ENCODE measurements around the gene COBL.

The COBL gene

DNA sequence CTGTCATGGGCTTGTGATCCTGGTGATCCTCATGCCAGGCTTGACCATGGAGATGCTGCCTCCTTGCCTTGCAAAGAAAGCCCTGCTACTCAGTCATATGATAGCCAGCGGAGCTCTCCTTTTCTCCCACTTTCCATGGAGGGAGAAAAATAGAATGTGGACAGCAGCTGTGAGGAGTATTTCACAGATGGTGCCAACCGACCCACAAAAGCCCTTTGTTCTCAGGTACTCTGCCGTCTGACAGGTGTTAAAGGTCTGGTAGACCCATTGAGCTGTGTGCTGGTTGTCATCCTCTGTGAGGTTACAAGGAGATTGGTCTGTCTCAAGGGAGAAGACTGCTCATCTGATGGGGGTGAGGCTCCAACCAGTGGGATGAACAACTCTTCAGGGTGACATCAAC is 29.5 kb upstream of the COBL start:
- Histone ChIP-seq H3K27me3 (ENCODE audit: insufficient read depth, low read length) (no peaks in the 10 kb centered on the region), H3K4me1 (ENCODE audit: insufficient read depth, low read length) (peaks cover 4% of the 10 kb centered on the region; the same call in 1 of the 2 replicates), H3K9ac (ENCODE audit: low read depth, low read length) (no peak overlapping the region), H3K36me3 (ENCODE audit: insufficient read depth, low read depth, low read length) (no peaks in the 10 kb centered on the region), H3K9me3 (ENCODE audit: insufficient read depth, low read depth, low read length) (no peaks in the 10 kb centered on the region), H3K27ac (ENCODE audit: low read length) (no peak overlapping the region), H3K4me3 (ENCODE audit: low read length) (no peak overlapping the region)

DNA sequence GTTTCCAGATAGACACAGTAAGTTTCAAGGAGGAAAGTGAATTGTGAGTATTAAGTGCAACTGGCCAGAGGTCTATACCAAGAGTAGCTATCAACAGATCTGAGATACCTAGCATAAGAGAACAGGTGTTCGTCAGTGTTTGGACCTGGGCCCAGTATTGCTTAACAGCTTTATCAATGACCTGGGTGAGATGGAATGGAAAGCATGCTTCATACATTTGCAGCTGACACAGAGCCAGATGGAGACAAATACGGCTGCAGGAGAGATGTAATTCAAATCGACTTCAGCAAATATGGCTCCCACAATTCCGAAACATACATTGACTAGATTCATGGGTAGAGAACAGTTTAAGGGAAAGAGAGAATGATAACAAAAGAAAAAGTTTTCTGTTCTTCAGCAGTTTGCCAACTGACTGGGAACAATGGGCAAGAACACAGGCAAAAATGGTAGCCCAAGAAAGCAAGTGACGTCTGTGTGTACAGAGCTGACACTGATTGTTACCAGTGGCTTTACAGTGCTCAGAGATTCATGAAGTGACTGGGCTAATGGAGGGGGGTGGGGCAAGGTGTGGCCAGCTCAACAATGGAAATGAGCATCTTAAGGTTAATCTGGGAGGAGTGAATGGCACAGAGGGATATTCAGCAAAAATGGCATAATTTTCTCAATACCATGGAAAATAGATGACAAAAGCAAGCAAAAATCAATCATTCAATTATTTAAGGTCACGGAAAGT is 28.0 kb upstream of the COBL start:
- H3K27ac ChIP-seq (ENCODE audit: low read length), result no peak overlapping the region

DNA sequence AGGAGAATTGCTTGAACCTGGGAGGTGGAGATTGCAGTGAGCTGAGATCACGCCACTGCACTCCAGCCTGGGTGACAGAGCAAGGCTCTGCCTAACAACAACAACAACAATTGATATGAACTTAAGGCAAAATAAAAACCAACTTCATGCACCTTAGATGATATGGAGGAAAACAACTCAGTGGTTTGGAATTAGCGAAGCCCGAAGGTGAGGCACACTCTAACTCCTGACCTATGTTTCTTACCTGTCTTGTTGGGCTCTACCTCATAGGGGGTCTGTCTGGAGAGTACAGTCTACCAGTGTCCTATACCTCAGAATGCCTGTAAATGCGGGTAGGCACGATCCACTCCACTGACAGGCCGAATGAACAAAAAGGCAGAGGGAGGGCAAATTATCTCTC is 24.3 kb upstream of the COBL start:
- Histone ChIP-seq H3K9me3 (ENCODE audit: insufficient read depth, low read depth, low read length) (no peaks in the 10 kb centered on the region), H3K36me3 (ENCODE audit: insufficient read depth, low read depth, low read length) (no peaks in the 10 kb centered on the region), H3K27ac (ENCODE audit: low read length) (no peak overlapping the region), H3K4me3 (ENCODE audit: low read length) (no peak overlapping the region), H3K4me1 (ENCODE audit: insufficient read depth, low read length) (no peaks in the 10 kb centered on the region; the same call in 1 of the 2 replicates), H3K27me3 (ENCODE audit: insufficient read depth, low read length) (no peaks in the 10 kb centered on the region), H3K9ac (ENCODE audit: low read depth, low read length) (no peak overlapping the region)

More for the DNA sequence above, 28.0 kb upstream of the COBL start:
- no peaks in the 10 kb centered on the region for H3K27me3 ChIP-seq (ENCODE audit: insufficient read depth, low read length)
- H3K4me3 ChIP-seq (ENCODE audit: low read length), result no peak overlapping the region
- no peak overlapping the region for H3K9ac ChIP-seq (ENCODE audit: low read depth, low read length)
- no peaks in the 10 kb centered on the region for H3K9me3 ChIP-seq (ENCODE audit: insufficient read depth, low read depth, low read length)
- no peaks in the 10 kb centered on the region for H3K36me3 ChIP-seq (ENCODE audit: insufficient read depth, low read depth, low read length)
- no peaks in the 10 kb centered on the region; the same call in 1 of the 2 replicates for H3K4me1 ChIP-seq (ENCODE audit: insufficient read depth, low read length)

DNA sequence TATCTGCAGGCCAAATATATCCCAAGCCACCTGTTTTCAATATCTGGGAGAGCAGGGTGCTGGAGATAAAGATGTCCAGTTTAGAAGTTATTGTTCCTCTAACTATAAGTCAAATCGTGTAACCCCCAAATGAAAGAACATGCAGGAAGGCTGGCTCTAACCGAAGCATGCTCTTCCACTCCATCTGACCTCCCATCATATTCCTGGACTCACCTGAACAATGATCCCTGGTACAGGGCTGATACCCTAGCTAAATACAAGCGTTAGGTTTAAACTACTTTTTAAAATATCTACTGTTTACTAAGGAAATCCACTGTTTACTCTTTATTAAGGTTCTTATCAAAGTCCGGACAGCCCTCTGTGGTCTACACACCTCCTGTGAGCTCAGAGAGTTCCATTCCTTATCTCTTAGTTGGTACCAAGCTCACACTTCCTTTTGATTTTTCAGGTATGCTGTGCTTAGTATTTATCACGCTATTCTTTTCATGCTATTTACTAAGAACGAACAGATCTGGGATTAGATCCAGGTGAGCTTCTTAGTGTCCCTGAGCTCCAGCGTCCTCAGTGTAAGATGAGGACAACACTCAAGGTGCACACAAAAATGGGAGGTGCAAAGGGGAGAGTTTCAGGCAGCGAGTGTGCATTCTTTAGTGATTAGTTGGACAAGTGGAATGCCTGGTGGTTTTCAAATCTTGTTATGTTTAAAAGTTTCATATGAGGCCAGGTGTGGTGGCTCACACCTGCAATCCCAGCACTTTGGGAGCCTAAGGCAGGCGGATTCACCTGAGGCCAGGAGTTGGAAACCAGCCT is 23.6 kb upstream of the COBL start:
- Histone ChIP-seq H3K27ac (ENCODE audit: low read length) (no peak overlapping the region), H3K27me3 (ENCODE audit: insufficient read depth, low read length) (no peaks in the 10 kb centered on the region), H3K36me3 (ENCODE audit: insufficient read depth, low read depth, low read length) (no peaks in the 10 kb centered on the region), H3K9ac (ENCODE audit: low read depth, low read length) (no peak overlapping the region), H3K9me3 (ENCODE audit: insufficient read depth, low read depth, low read length) (no peaks in the 10 kb centered on the region), H3K4me3 (ENCODE audit: low read length) (no peak overlapping the region), H3K4me1 (ENCODE audit: insufficient read depth, low read length) (no peaks in the 10 kb centered on the region; the same call in 1 of the 2 replicates)

DNA sequence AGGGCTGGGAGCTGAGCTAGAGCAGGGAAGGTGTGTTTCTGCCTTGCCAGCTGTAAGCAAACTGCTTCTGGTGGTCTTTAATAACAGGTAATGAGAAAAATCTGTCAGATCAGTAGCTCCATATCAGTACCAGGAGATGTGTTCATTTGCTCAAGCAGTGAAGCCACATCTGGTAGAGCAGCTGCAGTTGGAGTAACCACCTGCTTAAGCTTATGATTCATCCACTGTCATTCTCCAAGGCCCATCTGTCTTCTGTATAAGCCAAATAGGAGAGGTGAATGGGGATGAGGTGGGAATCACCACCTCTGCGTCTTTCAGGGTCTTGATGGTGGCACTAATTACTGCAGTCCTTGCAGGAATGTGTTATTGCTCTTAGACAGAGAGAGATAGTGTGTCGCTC is 18.4 kb upstream of the COBL start:
- H3K4me1 ChIP-seq (ENCODE audit: insufficient read depth, low read length), result no peaks in the 10 kb centered on the region

DNA sequence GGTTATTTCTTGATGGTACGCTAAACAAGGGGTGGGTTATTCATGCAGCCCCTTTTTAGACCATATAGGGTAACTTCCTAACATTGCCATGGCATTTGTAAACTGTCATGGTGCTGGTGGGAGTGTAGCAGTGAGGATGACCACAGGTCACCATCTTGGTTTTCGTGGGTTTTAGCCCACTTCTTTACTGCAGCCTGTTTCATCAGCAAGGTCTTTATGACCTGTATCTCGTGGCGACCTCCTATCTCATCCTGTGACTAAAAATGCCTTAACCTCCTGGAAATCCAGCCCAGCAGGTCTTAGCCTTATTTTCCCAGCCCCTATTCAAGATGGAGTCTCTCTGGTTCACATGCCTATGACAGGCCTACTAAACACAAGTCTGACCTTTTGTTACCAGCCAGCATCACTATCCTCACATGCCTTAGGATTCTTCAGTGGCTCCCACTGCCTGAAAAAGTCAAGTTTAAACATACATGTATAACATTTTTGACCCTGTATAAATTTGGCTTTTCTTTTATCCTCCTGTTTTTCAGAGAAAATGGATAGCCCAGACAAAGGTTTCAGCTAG is 13.2 kb upstream of the COBL start:
- no peak overlapping the region for H3K9ac ChIP-seq (ENCODE audit: low read depth, low read length)
- no peaks in the 10 kb centered on the region for H3K36me3 ChIP-seq (ENCODE audit: insufficient read depth, low read depth, low read length)
- H3K4me3 ChIP-seq (ENCODE audit: low read length), result no peak overlapping the region
- H3K27me3 ChIP-seq (ENCODE audit: insufficient read depth, low read length), result no peaks in the 10 kb centered on the region; the same call in 1 of the 2 replicates
- peaks cover 29% of the 10 kb centered on the region for H3K4me1 ChIP-seq (ENCODE audit: insufficient read depth, low read length)
- no peak overlapping the region for H3K27ac ChIP-seq (ENCODE audit: low read length)
- no peaks in the 10 kb centered on the region for H3K9me3 ChIP-seq (ENCODE audit: insufficient read depth, low read depth, low read length)

More for the DNA sequence above, 18.4 kb upstream of the COBL start:
- no peak overlapping the region for H3K4me3 ChIP-seq (ENCODE audit: low read length)
- H3K27ac ChIP-seq (ENCODE audit: low read length), result no peak overlapping the region
- no peaks in the 10 kb centered on the region for H3K27me3 ChIP-seq (ENCODE audit: insufficient read depth, low read length)
- no peaks in the 10 kb centered on the region for H3K36me3 ChIP-seq (ENCODE audit: insufficient read depth, low read depth, low read length)
- H3K9ac ChIP-seq (ENCODE audit: low read depth, low read length), result no peak overlapping the region
- no peaks in the 10 kb centered on the region for H3K9me3 ChIP-seq (ENCODE audit: insufficient read depth, low read depth, low read length)

DNA sequence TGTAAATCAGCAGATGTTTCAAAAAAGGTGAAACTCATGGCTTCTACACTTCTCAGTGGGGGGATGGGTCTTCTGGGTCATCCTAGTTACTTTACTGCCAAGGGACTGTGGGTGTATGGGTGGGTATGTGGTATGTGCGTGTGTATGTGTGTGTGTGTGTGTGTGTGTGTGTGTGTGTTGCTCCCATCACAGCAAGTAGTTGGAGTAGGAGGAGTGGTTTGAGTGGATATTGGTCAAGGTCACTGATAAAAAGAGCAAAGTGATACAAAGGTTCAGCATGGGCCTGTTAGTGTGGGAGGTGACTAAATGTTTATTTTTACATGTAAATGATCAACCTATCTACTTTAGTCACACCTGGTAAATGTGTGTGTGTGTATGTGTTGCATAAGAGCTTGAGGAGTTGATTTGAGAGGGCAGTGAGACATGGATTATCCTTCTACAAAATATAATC is 11.8 kb upstream of the COBL start:
- Histone ChIP-seq H3K27ac (ENCODE audit: low read length) (peak overlapping the region; percentile 76), H3K27me3 (ENCODE audit: insufficient read depth, low read length) (no peaks in the 10 kb centered on the region; the same call in 1 of the 2 replicates), H3K36me3 (ENCODE audit: insufficient read depth, low read depth, low read length) (no peaks in the 10 kb centered on the region), H3K9ac (ENCODE audit: low read depth, low read length) (peak overlapping the region; percentile 69), H3K4me3 (ENCODE audit: low read length) (peak overlapping the region; percentile 56), H3K4me1 (ENCODE audit: insufficient read depth, low read length) (peaks cover 36% of the 10 kb centered on the region), H3K9me3 (ENCODE audit: insufficient read depth, low read depth, low read length) (no peaks in the 10 kb centered on the region)

DNA sequence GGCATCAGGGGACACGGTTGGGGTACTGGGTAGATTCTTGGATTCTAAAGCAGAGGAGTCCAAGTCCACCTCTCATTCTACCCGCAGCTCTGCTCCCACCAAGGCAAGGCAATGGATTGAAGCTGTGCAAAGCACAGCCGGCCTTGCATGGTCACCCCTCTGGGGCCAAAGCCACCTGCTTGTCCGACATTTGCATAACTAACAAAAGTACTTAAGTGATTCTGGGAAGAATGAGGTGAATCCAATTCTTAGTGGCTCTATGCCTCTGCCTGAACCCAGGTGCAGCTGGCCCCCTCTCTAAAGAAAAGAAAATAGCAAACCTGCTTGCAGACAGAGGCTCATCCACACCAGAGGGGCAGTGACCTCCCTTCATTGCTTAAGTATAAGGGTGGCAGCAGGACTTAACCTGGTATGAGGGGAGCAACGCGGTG is 10.7 kb upstream of the COBL start:
- H3K4me3 ChIP-seq (ENCODE audit: low read length), result peak overlapping the region; percentile 56
- peak overlapping the region; percentile 77 for H3K27ac ChIP-seq (ENCODE audit: low read length)
- no peaks in the 10 kb centered on the region for H3K9me3 ChIP-seq (ENCODE audit: insufficient read depth, low read depth, low read length)
- peaks cover 38% of the 10 kb centered on the region for H3K4me1 ChIP-seq (ENCODE audit: insufficient read depth, low read length)
- peak overlapping the region; percentile 69 for H3K9ac ChIP-seq (ENCODE audit: low read depth, low read length)
- H3K27me3 ChIP-seq (ENCODE audit: insufficient read depth, low read length), result no peaks in the 10 kb centered on the region; the same call in 1 of the 2 replicates
- H3K36me3 ChIP-seq (ENCODE audit: insufficient read depth, low read depth, low read length), result no peaks in the 10 kb centered on the region

DNA sequence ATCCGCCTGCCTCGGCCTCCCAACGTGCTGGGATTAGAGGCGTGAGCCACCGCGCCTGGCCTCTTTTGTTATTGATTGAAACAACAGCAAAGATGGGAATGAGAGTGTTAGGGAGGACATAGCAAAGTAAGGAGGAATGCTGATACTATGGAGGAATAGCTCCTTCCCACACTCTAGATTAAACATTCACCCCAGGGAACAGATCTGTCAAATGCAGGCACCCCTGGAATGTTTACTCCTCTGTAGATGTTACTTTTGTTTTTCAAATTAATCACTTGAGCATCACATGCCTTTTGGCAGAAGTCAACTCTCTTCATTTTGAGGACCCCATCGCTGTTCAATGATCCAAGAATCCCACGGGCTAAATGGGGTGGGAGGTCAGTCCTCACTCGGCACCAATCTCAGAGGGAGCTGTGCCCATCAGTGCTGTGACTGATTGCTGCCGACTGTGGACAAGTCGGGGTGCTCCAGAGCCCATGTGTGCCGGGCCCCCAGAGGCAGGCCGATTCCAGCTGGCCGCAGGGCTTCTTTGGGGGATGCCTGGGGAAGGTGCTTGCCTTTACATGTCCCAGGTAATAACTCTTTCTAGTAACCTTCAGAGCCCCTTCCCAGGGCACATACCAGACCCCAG is 10.2 kb upstream of the COBL start:
- H3K27ac ChIP-seq (ENCODE audit: low read length), result peak overlapping the region; percentile 77
- peaks cover 41% of the 10 kb centered on the region for H3K4me1 ChIP-seq (ENCODE audit: insufficient read depth, low read length)
- no peaks in the 10 kb centered on the region; the same call in 1 of the 2 replicates for H3K27me3 ChIP-seq (ENCODE audit: insufficient read depth, low read length)
- H3K36me3 ChIP-seq (ENCODE audit: insufficient read depth, low read depth, low read length), result no peaks in the 10 kb centered on the region
- H3K9ac ChIP-seq (ENCODE audit: low read depth, low read length), result peak overlapping the region; percentile 68
- peak overlapping the region; percentile 52; the same call in 1 of the 2 replicates for H3K4me3 ChIP-seq (ENCODE audit: low read length)
- H3K9me3 ChIP-seq (ENCODE audit: insufficient read depth, low read depth, low read length), result no peaks in the 10 kb centered on the region

DNA sequence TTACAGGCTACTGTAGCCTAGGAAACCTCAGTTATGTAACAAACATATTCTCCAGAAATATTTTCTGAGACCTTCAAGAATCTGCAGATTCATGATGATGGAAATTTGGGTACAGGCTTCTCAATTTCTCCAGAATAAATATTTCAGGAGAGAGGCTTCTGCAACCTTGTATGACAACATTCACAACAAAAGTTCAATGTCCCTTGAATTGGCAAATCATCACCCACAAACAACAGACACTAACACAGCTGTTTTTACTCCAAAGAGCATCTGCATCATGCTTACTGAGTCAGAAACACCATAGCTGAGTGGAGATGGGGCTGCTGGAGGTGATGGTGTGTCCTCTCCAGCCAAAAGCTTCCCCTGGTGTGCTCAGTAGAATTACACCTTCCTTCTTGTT is 9.3 kb upstream of the COBL start:
- Histone ChIP-seq H3K9ac (ENCODE audit: low read depth, low read length) (peak overlapping the region; percentile 42; the same call in 1 of the 2 replicates), H3K36me3 (ENCODE audit: insufficient read depth, low read depth, low read length) (no peaks in the 10 kb centered on the region), H3K27ac (ENCODE audit: low read length) (no peak overlapping the region), H3K4me3 (ENCODE audit: low read length) (0 out of 2 replicates have a peak overlapping the region, but pooled peaks have one; percentile 18), H3K9me3 (ENCODE audit: insufficient read depth, low read depth, low read length) (no peaks in the 10 kb centered on the region), H3K4me1 (ENCODE audit: insufficient read depth, low read length) (peaks cover 41% of the 10 kb centered on the region), H3K27me3 (ENCODE audit: insufficient read depth, low read length) (no peaks in the 10 kb centered on the region; the same call in 1 of the 2 replicates)

DNA sequence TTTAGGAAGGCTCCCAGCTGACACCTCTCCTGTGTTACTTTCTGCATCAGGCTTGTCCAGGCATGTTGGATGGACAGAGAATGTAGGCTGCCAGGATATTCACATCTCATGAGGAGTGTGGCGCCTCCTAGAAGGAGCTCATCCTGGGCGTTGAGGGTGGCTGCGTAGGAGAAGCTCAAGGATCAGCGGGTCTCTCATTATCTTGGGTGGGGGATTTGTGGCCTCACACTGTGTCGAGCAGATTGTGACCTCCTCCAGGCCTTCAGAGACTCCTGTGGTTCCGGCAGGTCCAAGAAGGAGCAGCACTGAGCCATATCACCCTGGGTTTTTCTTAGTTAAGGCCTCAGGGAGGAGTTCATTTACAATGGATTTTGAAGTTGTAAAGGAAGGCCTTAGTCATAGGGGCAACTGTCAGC is 8.7 kb upstream of the COBL start:
- peaks cover 41% of the 10 kb centered on the region for H3K4me1 ChIP-seq (ENCODE audit: insufficient read depth, low read length)
- H3K9ac ChIP-seq (ENCODE audit: low read depth, low read length), result peak overlapping the region; percentile 42; the same call in 1 of the 2 replicates
- no peak overlapping the region for H3K27ac ChIP-seq (ENCODE audit: low read length)
- H3K4me3 ChIP-seq (ENCODE audit: low read length), result 0 out of 2 replicates have a peak overlapping the region, but pooled peaks have one; percentile 18
- H3K9me3 ChIP-seq (ENCODE audit: insufficient read depth, low read depth, low read length), result no peaks in the 10 kb centered on the region
- H3K36me3 ChIP-seq (ENCODE audit: insufficient read depth, low read depth, low read length), result no peaks in the 10 kb centered on the region
- no peaks in the 10 kb centered on the region; the same call in 1 of the 2 replicates for H3K27me3 ChIP-seq (ENCODE audit: insufficient read depth, low read length)
